DMS79 treated with DMSO at 0.1 percent for 48 hours (cell line): ENCODE measurements around the gene CRYAB.

Experiments
- DNase-seq: peaks from one replicate; lab custom pipeline; 2025; lab: John Stamatoyannopoulos, UW

CRYAB gene

GRCh38 chr11:111911563-111912401 is at the start of gene CRYAB:
TSS of gene CRYAB (minus strand) at chr11:111911770. CDS start at chr11:111911724, 46 bp downstream.
- no peak for DNase-seq

- no peak for DNase-seq
Measured at GRCh38 chr11:111960916-111961315, 49.3 kb upstream of the CRYAB start.

GRCh38 chr11:111957663-111958444 is 46.3 kb upstream of the CRYAB start:
- no peak for DNase-seq

GRCh38 chr11:111954154-111954553 is 42.6 kb upstream of the CRYAB start:
- DNase-seq, result no peak

GRCh38 chr11:111951565-111951964 is 40.0 kb upstream of the CRYAB start:
- DNase-seq, result no peak

GRCh38 chr11:111949519-111950426 is 38.2 kb upstream of the CRYAB start:
- no peak for DNase-seq

GRCh38 chr11:111947143-111947542 is 35.6 kb upstream of the CRYAB start:
- no peak for DNase-seq

GRCh38 chr11:111946499-111946898 is 34.9 kb upstream of the CRYAB start:
- no peak for DNase-seq

GRCh38 chr11:111945198-111945597 is 33.6 kb upstream of the CRYAB start:
- DNase-seq, result no peak

- DNase-seq, result no peak
Measured at GRCh38 chr11:111944651-111945051, 33.1 kb upstream of the CRYAB start.

GRCh38 chr11:111944139-111944538 is 32.6 kb upstream of the CRYAB start:
- no peak for DNase-seq

- no peak for DNase-seq
Measured at GRCh38 chr11:111942829-111943228, 31.3 kb upstream of the CRYAB start.

- no peak for DNase-seq
Measured at GRCh38 chr11:111941963-111942362, 30.4 kb upstream of the CRYAB start.

GRCh38 chr11:111939836-111940604 is 28.4 kb upstream of the CRYAB start:
- no peak for DNase-seq

GRCh38 chr11:111938687-111939160 is 27.2 kb upstream of the CRYAB start:
- DNase-seq, result no peak

- no peak for DNase-seq
Measured at GRCh38 chr11:111937844-111938243, 26.3 kb upstream of the CRYAB start.

- DNase-seq, result no peak
Measured at GRCh38 chr11:111937461-111937769, 25.8 kb upstream of the CRYAB start.

- peak; percentile 66 for DNase-seq
Measured at GRCh38 chr11:111936040-111936540, 24.5 kb upstream of the CRYAB start.

GRCh38 chr11:111935317-111936039 is 23.9 kb upstream of the CRYAB start:
- DNase-seq, result no peak

GRCh38 chr11:111934306-111934705 is 22.7 kb upstream of the CRYAB start:
- no peak for DNase-seq
